ENCODE results near the gene METTL18. TPM values are rescaled to one million over a fixed set of nuclear protein-coding genes. Genes with fewer than 3 reads are reported as not detected.

METTL18 gene
- total RNA-seq, 1 experiment from 2014 or later = 6.9 TPM

GRCh38 chr1:169809370-169810095 lies 14.8 kb upstream of the METTL18 start:
- Histone ChIP-seq H3K9me3 (no peaks in the 10 kb centered on the region), H3K36me3 (ENCODE audit: control insufficient read depth, insufficient read depth, low read length) (no peaks in the 10 kb centered on the region; the same call in 1 of the 2 replicates), H3K4me1 (no peaks in the 10 kb centered on the region), H3K4me3 (ENCODE audit: low read depth, low read length) (no peak overlapping the region), H3K27me3 (replicated peaks; ENCODE audit: control insufficient read depth, insufficient read depth, low read length) (no peaks in the 10 kb centered on the region)
- intact Hi-C loops (cut with micrococcal nuclease; ENCODE audit: unreplicated experiment) = loop anchor here (1.0 kb wide), 4 partner anchors 57 to 259 kb away; no protein-coding TSS in a partner anchor
- TF ChIP-seq CTCF (IDR thresholded peaks at IDR 0.05; ENCODE audit: insufficient read depth in 1 of 2, low read depth in 1 of 2, low read length in 1 of 2, severe bottlenecking in 1 of 2, unreplicated experiment in 1 of 2) = peak; percentile 34 to 46
- CTCF ChIA-PET = interaction anchor here (0.5 to 1.8 kb wide), 9 partner anchors 15 to 324 kb away, joined by 3 to 9 read pairs (median 3); partner anchors contain the start of genes F5, METTL18 and SLC19A2
- no TSS peak for BruUV-seq (replicated peaks)
- POLR2A ChIA-PET = interaction anchor here (0.5 kb wide), 1 partner anchor 84 kb away, joined by 6 read pairs; no protein-coding TSS in a partner anchor
- H3K27ac Mint-ChIP-seq (ENCODE audit: unreplicated experiment) = no peak overlapping the region
- H3K4me1 Mint-ChIP-seq (ENCODE audit: low read depth, unreplicated experiment) = no peaks in the 10 kb centered on the region
- no peak overlapping the region for H3K4me3 Mint-ChIP-seq (ENCODE audit: unreplicated experiment)
- no peaks in the 10 kb centered on the region for H3K9me3 Mint-ChIP-seq (ENCODE audit: unreplicated experiment)
- DNase-seq = peak in 1 of 2 experiments; percentile 51
- H3K36me3 Mint-ChIP-seq (ENCODE audit: insufficient read depth, unreplicated experiment) = peaks cover 2% of the 10 kb centered on the region
- H3K27me3 Mint-ChIP-seq (ENCODE audit: insufficient read depth, unreplicated experiment) = no peaks in the 10 kb centered on the region

GRCh38 chr1:169804941-169805340 lies 10.2 kb upstream of the METTL18 start:
- no peaks in the 10 kb centered on the region for H3K9me3 Mint-ChIP-seq (ENCODE audit: unreplicated experiment)
- H3K36me3 ChIP-seq (ENCODE audit: control insufficient read depth, insufficient read depth, low read length) = no peaks in the 10 kb centered on the region
- no TSS peak for BruUV-seq (replicated peaks)
- ChIA-PET POLR2A (no interaction called here), CTCF (no interaction called here)
- no peak overlapping the region for H3K4me3 ChIP-seq (ENCODE audit: low read depth, low read length)
- H3K27me3 Mint-ChIP-seq (ENCODE audit: insufficient read depth, unreplicated experiment) = no peaks in the 10 kb centered on the region
- peaks cover 8% of the 10 kb centered on the region for H3K36me3 Mint-ChIP-seq (ENCODE audit: insufficient read depth, unreplicated experiment)
- no peak for DNase-seq
- H3K9me3 ChIP-seq = no peaks in the 10 kb centered on the region
- H3K27me3 ChIP-seq (replicated peaks; ENCODE audit: control insufficient read depth, insufficient read depth, low read length) = no peaks in the 10 kb centered on the region
- TF ChIP-seq CTCF (IDR thresholded peaks at IDR 0.05; ENCODE audit: insufficient read depth in 1 of 2, low read depth in 1 of 2, low read length in 1 of 2, severe bottlenecking in 1 of 2, unreplicated experiment in 1 of 2) = no peak
- no peak overlapping the region for H3K4me3 Mint-ChIP-seq (ENCODE audit: unreplicated experiment)
- intact Hi-C loops (cut with micrococcal nuclease; ENCODE audit: unreplicated experiment) = no loop called here
- no peaks in the 10 kb centered on the region for H3K4me1 Mint-ChIP-seq (ENCODE audit: low read depth, unreplicated experiment)
- H3K27ac Mint-ChIP-seq (ENCODE audit: unreplicated experiment) = no peak overlapping the region
- H3K4me1 ChIP-seq = no peaks in the 10 kb centered on the region

- DNase-seq = no peak
- Mint-ChIP-seq H3K27ac (ENCODE audit: unreplicated experiment) (no peak overlapping the region), H3K36me3 (ENCODE audit: insufficient read depth, unreplicated experiment) (peaks cover 16% of the 10 kb centered on the region), H3K9me3 (ENCODE audit: unreplicated experiment) (no peaks in the 10 kb centered on the region), H3K27me3 (ENCODE audit: insufficient read depth, unreplicated experiment) (no peaks in the 10 kb centered on the region), H3K4me3 (ENCODE audit: unreplicated experiment) (no peak overlapping the region), H3K4me1 (ENCODE audit: low read depth, unreplicated experiment) (no peaks in the 10 kb centered on the region)
- POLR2A ChIA-PET = no interaction called here
- Histone ChIP-seq H3K4me1 (no peaks in the 10 kb centered on the region), H3K27me3 (replicated peaks; ENCODE audit: control insufficient read depth, insufficient read depth, low read length) (no peaks in the 10 kb centered on the region), H3K36me3 (ENCODE audit: control insufficient read depth, insufficient read depth, low read length) (no peaks in the 10 kb centered on the region), H3K9me3 (no peaks in the 10 kb centered on the region), H3K4me3 (ENCODE audit: low read depth, low read length) (no peak overlapping the region)
- no peak for TF ChIP-seq CTCF (IDR thresholded peaks at IDR 0.05; ENCODE audit: insufficient read depth in 1 of 2, low read depth in 1 of 2, low read length in 1 of 2, severe bottlenecking in 1 of 2, unreplicated experiment in 1 of 2)
- CTCF ChIA-PET = no interaction called here
- intact Hi-C loops (cut with micrococcal nuclease; ENCODE audit: unreplicated experiment) = no loop called here
- no TSS peak for BruUV-seq (replicated peaks)
These were observed 8.2 kb upstream of the METTL18 start for GRCh38 chr1:169802888-169803287.
